GM12878 (cell line): ENCODE results near the gene SMIM44. TPM values are rescaled to one million over a fixed set of nuclear protein-coding genes. Genes with fewer than 3 reads are reported as not detected.

Experiments
- ATAC-seq: fragments of 200-7000 bp; cut with Tn5 transposase; 3 replicates; pipeline ENCODE4 v1.9.1; 2020; ENCODE audit warnings: mild to moderate bottlenecking, moderate library complexity
- BruUV-seq: library from RNA; stranded (reverse); fragments of 400-500 nt; replicated peaks from 2 replicates; lab custom pipeline; 2021; lab: Mats Ljungman, UMichigan
- CTCF ChIA-PET: fragments of 300-600 bp; sonication (Branson Sonifier 250); formaldehyde crosslinking; extraction: SDS; loops from one replicate; lab custom pipeline; 2021; ENCODE audit warnings: inconsistent platforms; lab: Yijun Ruan, JAX
- POLR2A ChIA-PET: fragments of 350-600 bp; formaldehyde crosslinking; extraction: SDS; loops from one replicate; lab custom pipeline; 2021; ENCODE audit warnings: inconsistent platforms; lab: Charles Lee
- RAD21 ChIA-PET: fragments of 300-600 bp; sonication (Branson Sonifier 250); formaldehyde crosslinking; loops from one replicate; lab custom pipeline; 2023; ENCODE audit warnings: antibody characterized with exemption; ENCODE audit not compliant: unreplicated experiment; lab: Charles Lee
- SMC1A ChIA-PET: fragments of 300-600 bp; sonication (Branson Sonifier 250); formaldehyde crosslinking; loops from one replicate; lab custom pipeline; 2023; ENCODE audit not compliant: unreplicated experiment, uncharacterized antibody; lab: Charles Lee
- DNase-seq: peaks from one replicate; pipeline ENCODE4 v3.0.0-alpha.2; 2011; ENCODE audit warnings: low read depth, low spot score
- FAIRE-seq: peaks from 3 replicates; lab custom pipeline; 2011; peaks lifted over from hg19 to GRCh38; lab: Jason Lieb, UNC
- H2AFZ ChIP-seq: 2 replicates; pipeline ENCODE4 v1.6.0; 2011; ENCODE audit warnings: low read depth, low read length, control low read depth; ENCODE audit not compliant: control insufficient read depth
- H3K27ac ChIP-seq: 2 replicates; pipeline ENCODE4 v1.5.1; 2011; ENCODE audit warnings: control low read depth; ENCODE audit not compliant: control insufficient read depth, insufficient read depth
- H3K27me3 ChIP-seq, 2 experiments: replicated peaks in 1 of 2; 2 replicates each; pipeline versions ENCODE4 v1.6.0 to v1.6.1; 2011; ENCODE audit warnings: low read length in 1 of 2; ENCODE audit not compliant: control insufficient read depth in 2 of 2, insufficient read depth in 2 of 2
- H3K36me3 ChIP-seq, 2 experiments: 2 replicates each; pipeline ENCODE4 v1.5.1; 2011; ENCODE audit warnings: low read length in 1 of 2; ENCODE audit not compliant: control insufficient read depth in 2 of 2, insufficient read depth in 2 of 2
- H3K4me1 ChIP-seq: 2 replicates; pipeline ENCODE4 v1.6.1; 2011; ENCODE audit warnings: mild to moderate bottlenecking, low read length, moderate library complexity, mixed read lengths; ENCODE audit not compliant: control insufficient read depth, insufficient read depth
- H3K4me2 ChIP-seq: 2 replicates; pipeline ENCODE4 v1.6.0; 2011; ENCODE audit warnings: control low read depth; ENCODE audit not compliant: control insufficient read depth, insufficient read depth
- H3K4me3 ChIP-seq: fragments of 200-600 bp; sonication (generic); 2 replicates; pipeline ENCODE4 v1.5.1; 2016
- H3K79me2 ChIP-seq: 2 replicates; pipeline ENCODE4 v1.6.0; 2011; ENCODE audit warnings: low read length; ENCODE audit not compliant: control insufficient read depth, insufficient read depth
- H3K9ac ChIP-seq: 2 replicates; pipeline ENCODE4 v1.8.0; 2011; ENCODE audit warnings: low read length, control low read depth, mixed read lengths; ENCODE audit not compliant: control insufficient read depth, insufficient read depth
- H3K9me3 ChIP-seq: replicated peaks from 3 replicates; pipeline ENCODE4 v1.5.1; 2011; ENCODE audit warnings: mild to moderate bottlenecking, low read length; ENCODE audit not compliant: control insufficient read depth, insufficient read depth
- H4K20me1 ChIP-seq: 2 replicates; pipeline ENCODE4 v1.6.0; 2011; ENCODE audit not compliant: control insufficient read depth, insufficient read depth
- ATF3 ChIP-seq: IDR thresholded peaks from 2 replicates; pipeline ENCODE4 v1.6.1; 2011; ENCODE audit warnings: low read depth, mild to moderate bottlenecking, low read length, moderate library complexity, borderline replicate concordance; ENCODE audit errors: extremely low read depth
- CEBPZ ChIP-seq: fragments of 150-350 bp; IDR thresholded peaks from 2 replicates; pipeline ENCODE4 v1.6.1; 2016; ENCODE audit warnings: low read depth, low read length
- CREB1 ChIP-seq: IDR thresholded peaks from 2 replicates; pipeline ENCODE4 v1.6.1; 2012; ENCODE audit warnings: low read depth, mild to moderate bottlenecking, inconsistent platforms
- CUX1 ChIP-seq: IDR thresholded peaks from 2 replicates; pipeline ENCODE4 v1.6.1; 2012; ENCODE audit warnings: improper control_type of control experiment, low read depth, low read length; ENCODE audit not compliant: insufficient replicate concordance
- HDAC6 ChIP-seq: fragments of 200-600 bp; sonication (generic); IDR thresholded peaks from one replicate; pipeline ENCODE4 v1.8.0; 2017; ENCODE audit warnings: antibody characterized with exemption; ENCODE audit not compliant: unreplicated experiment
- MTA2 ChIP-seq: fragments of 450-650 bp; IDR thresholded peaks from 2 replicates; pipeline ENCODE4 v1.6.1; 2016; ENCODE audit warnings: low read depth, mild to moderate bottlenecking, moderate library complexity
- PKNOX1 ChIP-seq: fragments of 450-650 bp; IDR thresholded peaks from 2 replicates; pipeline ENCODE4 v1.6.1; 2016; ENCODE audit warnings: mild to moderate bottlenecking
- RFX5 ChIP-seq: IDR thresholded peaks from 2 replicates; pipeline ENCODE4 v1.6.1; 2011; ENCODE audit warnings: low read depth, low read length, improper control_type of control experiment
- SIN3A ChIP-seq: IDR thresholded peaks from 2 replicates; pipeline ENCODE4 v1.6.1; 2012; ENCODE audit warnings: low read depth, low read length, improper control_type of control experiment
- SMC3 ChIP-seq: IDR thresholded peaks from 2 replicates; pipeline ENCODE4 v1.6.1; 2011; ENCODE audit warnings: low read length, improper control_type of control experiment, borderline replicate concordance
- SUPT20H ChIP-seq: IDR thresholded peaks from 2 replicates; pipeline ENCODE4 v1.6.1; 2011; ENCODE audit warnings: low read depth, mild to moderate bottlenecking, low read length, moderate library complexity, borderline replicate concordance; ENCODE audit not compliant: control insufficient read depth
- WGBS: methylation state at CpG from one replicate; pipeline ENCODE4 v1.1.6; 2016; ENCODE audit warnings: low lambda C conversion rate; ENCODE audit not compliant: insufficient replicate concordance, insufficient coverage; ENCODE audit errors: missing lambda C conversion rate; 5-methylcytosine and 5-hydroxymethylcytosine counted together
- in situ Hi-C: fragments of 300-500 bp; cut with MboI; formaldehyde crosslinking; loops from 9 replicates; pipeline ENCODE4 v1.14.3; 2018; ENCODE audit warnings: mixed read lengths
- intact Hi-C: fragments of 100-400 bp; cut with micrococcal nuclease; formaldehyde crosslinking; loops from one replicate; pipeline ENCODE4 v1.14.2; 2022; ENCODE audit not compliant: unreplicated experiment
- polyA plus RNA-seq, 11 experiments: library from polyadenylated mRNA; depleted of rRNA in 4 of 11; unstranded in 6 of 11; stranded (reverse) in 5 of 11; fragments of >200 nt; fragmentation: Nextera tagmentation in 4 of 11; fragmentation: Illumina TruSeq in 1 of 11; extraction: Ambion mirVana in 4 of 11; extraction: Trizol in 1 of 11; gene quantifications; 1 replicate in 1 of 11; 2 replicates in 10 of 11; pipeline versions ENCODE4 v1.2.1 to v1.2.3, GENCODE V29; 2011 to 2016; ENCODE audit warnings: inconsistent platforms in 2 of 11, missing spikeins in 2 of 11, low read depth in 1 of 11
- total RNA-seq, 4 experiments: library from RNA; depleted of rRNA in 3 of 4; stranded (reverse); fragments of >200 nt in 3 of 4; fragmentation: Illumina TruSeq in 1 of 4; extraction: Trizol in 1 of 4; gene quantifications; 2 replicates each; pipeline versions ENCODE4 v1.2.1 to v1.2.3, GENCODE V29; 2013 to 2021

The SMIM44 gene
- total and polyA plus RNA-seq, 10 of the 15 experiments (the other 5 are each of a cell fraction or from before 2014, with no cell fraction given) = not detected

DNA sequence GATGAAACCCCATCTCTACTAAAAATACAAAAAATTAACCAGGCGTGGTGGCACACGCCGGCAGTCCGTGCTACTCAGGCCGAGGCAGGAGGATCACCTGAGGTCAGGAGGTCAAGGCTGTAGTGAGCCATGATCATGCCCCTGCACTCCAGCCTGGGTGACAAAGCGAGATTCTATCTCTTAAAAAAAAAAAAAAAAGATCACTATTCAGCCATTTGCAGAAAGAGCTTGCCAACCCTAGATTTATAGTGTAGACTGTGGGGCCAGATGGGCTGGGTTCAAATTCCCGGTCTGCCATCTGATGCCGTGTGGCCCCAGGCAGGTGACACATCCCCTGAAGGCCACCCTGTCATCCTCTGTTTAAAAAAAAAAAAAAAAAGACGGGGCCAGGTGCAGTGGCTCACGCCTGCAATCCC is 31.8 kb downstream of the SMIM44 start (continued):
- TF ChIP-seq SIN3A = no peak
- TF ChIP-seq MTA2 = no peak

DNA sequence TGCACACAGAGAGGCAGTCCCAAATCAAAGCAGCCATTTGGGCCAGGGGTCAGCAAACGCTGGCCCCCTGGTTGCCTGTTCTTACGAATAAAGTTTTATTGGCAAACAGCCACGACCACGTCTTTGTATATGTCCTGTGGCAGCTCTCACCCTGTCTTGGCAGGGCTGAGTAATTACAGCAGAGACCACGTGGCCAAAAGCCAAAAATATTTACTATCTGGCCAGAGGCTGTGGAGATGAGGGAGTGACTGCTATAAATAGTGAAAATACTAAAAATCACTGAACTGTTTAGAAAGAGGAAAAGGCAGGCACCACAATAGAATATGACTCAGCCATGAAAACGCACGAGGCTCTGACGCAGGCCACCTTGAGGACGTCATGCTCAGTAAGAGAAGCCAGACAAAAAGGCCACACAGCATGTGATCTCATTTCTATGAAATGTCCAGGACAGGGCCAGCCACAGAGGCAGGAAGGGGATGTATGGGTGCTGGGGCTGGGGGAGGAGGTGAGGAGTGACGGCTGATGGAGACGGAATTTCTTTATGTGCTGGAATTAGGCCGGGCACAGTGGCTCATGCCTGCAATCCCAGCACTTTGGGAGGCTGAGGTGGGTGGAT is 32.3 kb downstream of the SMIM44 start:
- RAD21 ChIA-PET = no interaction called here
- Histone ChIP-seq H3K36me3 (peaks cover 15 to 30% of the 10 kb centered on the region in 2 experiments; a peak in 3 of 4 replicates), H3K27me3 (no peaks in the 10 kb centered on the region), H3K79me2 (no peaks in the 10 kb centered on the region), H3K27ac (no peak overlapping the region), H3K9ac (no peak overlapping the region), H3K4me1 (no peaks in the 10 kb centered on the region), H2AFZ (no peak overlapping the region), H4K20me1 (no peaks in the 10 kb centered on the region), H3K4me3 (no peak overlapping the region), H3K9me3 (no peaks in the 10 kb centered on the region), H3K4me2 (no peak overlapping the region)
- intact Hi-C loops (no loop called here), in situ Hi-C loops (no loop called here)
- SMC1A ChIA-PET = no interaction called here
- no peak for FAIRE-seq
- ATAC-seq = peak; percentile 74
- CTCF ChIA-PET = no interaction called here
- no peak for DNase-seq
- no TSS peak for BruUV-seq
- POLR2A ChIA-PET = no interaction called here
- 27% methylated on average over 12 of the region's 12 CpGs for WGBS
- no peak for TF ChIP-seq ATF3
- no peak for TF ChIP-seq HDAC6
- no peak for TF ChIP-seq RFX5
- TF ChIP-seq SMC3 = no peak
- peak; percentile 90 for TF ChIP-seq CREB1
- no peak for TF ChIP-seq MTA2
- no peak for TF ChIP-seq CUX1
- no peak for TF ChIP-seq SUPT20H
- TF ChIP-seq CEBPZ = no peak
- TF ChIP-seq SIN3A = no peak
- 0 out of 2 replicates have a peak, but pooled peaks have one; percentile 14 for TF ChIP-seq PKNOX1
